Upper lobe of right lung (tissue), 1 donor: ENCODE data around the gene NUMA1. TPM values are rescaled to one million over a fixed set of nuclear protein-coding genes. Genes with fewer than 3 reads are reported as not detected.
A peak's percentile ranks its signal among the peaks of the same experiment; 100 is the strongest.

Experiments used
- ATAC-seq: fragments of 200-7000 bp; cut with Tn5 transposase; one replicate; pipeline ENCODE4 v1.9.1; 2020; ENCODE audit warnings: mild to moderate bottlenecking, moderate library complexity
- DNase-seq: peaks from one replicate; pipeline ENCODE4 v3.0.0-alpha.2; 2020
- H3K27ac ChIP-seq: fragments of 200-600 bp; one replicate; pipeline ENCODE4 v1.8.0; 2022
- H3K27me3 ChIP-seq: fragments of 200-600 bp; one replicate; pipeline ENCODE4 v1.8.0; 2022; ENCODE audit warnings: mild to moderate bottlenecking
- H3K36me3 ChIP-seq: fragments of 200-600 bp; one replicate; pipeline ENCODE4 v1.8.0; 2022
- H3K4me1 ChIP-seq: fragments of 200-600 bp; one replicate; pipeline ENCODE4 v1.8.0; 2022
- H3K4me3 ChIP-seq: fragments of 200-600 bp; one replicate; pipeline ENCODE4 v1.8.0; 2022; ENCODE audit warnings: mild to moderate bottlenecking
- H3K9me3 ChIP-seq: fragments of 200-600 bp; one replicate; pipeline ENCODE4 v1.8.0; 2022
- intact Hi-C: fragments of 100-400 bp; cut with DNase I; formaldehyde crosslinking; loops from one replicate; pipeline ENCODE4 v1.11.0; 2022
- total RNA-seq: library from RNA; stranded (reverse); fragmentation: NEBNext Ultra II Directional; extraction: Animal tissue kit (Norgen Biotek cat#: 25700); gene quantifications from one replicate; pipeline ENCODE4 v1.2.1, GENCODE V29; 2021
- TF ChIP-seq, protein P1 (sequence below): fragments of 200-600 bp; IDR thresholded peaks from one replicate; pipeline ENCODE4 v1.8.0; 2022; ENCODE audit warnings: antibody characterized with exemption
- donor health status: DM: no; HTN: yes; CAD: no; lungs with severe emphysema.

The NUMA1 gene
- total RNA-seq, 1 donor from 2014 or later, result 192 TPM

GRCh38 chr11:72037554-72038311, 42.6 kb downstream of the NUMA1 start:
- Histone ChIP-seq H3K4me1 (peaks cover 58% of the 10 kb centered on the region), H3K9me3 (no peaks in the 10 kb centered on the region), H3K27ac (peak overlapping the region; percentile 98), H3K36me3 (peaks cover 31% of the 10 kb centered on the region), H3K27me3 (no peaks in the 10 kb centered on the region), H3K4me3 (peak overlapping the region; percentile 68)
- TF ChIP-seq, protein P1, sequence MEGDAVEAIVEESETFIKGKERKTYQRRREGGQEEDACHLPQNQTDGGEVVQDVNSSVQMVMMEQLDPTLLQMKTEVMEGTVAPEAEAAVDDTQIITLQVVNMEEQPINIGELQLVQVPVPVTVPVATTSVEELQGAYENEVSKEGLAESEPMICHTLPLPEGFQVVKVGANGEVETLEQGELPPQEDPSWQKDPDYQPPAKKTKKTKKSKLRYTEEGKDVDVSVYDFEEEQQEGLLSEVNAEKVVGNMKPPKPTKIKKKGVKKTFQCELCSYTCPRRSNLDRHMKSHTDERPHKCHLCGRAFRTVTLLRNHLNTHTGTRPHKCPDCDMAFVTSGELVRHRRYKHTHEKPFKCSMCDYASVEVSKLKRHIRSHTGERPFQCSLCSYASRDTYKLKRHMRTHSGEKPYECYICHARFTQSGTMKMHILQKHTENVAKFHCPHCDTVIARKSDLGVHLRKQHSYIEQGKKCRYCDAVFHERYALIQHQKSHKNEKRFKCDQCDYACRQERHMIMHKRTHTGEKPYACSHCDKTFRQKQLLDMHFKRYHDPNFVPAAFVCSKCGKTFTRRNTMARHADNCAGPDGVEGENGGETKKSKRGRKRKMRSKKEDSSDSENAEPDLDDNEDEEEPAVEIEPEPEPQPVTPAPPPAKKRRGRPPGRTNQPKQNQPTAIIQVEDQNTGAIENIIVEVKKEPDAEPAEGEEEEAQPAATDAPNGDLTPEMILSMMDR, result no peak
- no peak for DNase-seq
- intact Hi-C loops, result no loop called here
- ATAC-seq, result no peak

DNA sequence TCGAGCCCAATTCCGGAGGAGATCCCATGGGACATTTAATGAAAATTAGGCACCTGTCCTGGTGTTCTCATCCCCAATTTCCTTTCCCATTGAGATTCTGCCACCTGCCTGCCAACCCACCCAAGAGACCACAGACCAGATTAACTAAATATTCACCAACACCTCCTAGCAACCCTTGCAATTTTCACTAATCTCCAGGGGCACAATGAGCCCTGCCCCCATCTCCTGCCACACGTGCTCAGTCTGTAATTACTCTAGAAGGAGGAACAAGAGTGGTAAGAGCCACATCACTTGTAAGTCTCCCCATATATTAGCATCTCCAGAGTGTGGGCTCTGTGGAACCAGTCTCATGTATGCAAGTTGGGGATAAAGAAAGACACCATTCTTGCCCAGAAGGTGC, 43.7 kb downstream of the NUMA1 start:
- H3K9me3 ChIP-seq, result no peaks in the 10 kb centered on the region
- peaks cover 54% of the 10 kb centered on the region for H3K4me1 ChIP-seq
- H3K27ac ChIP-seq, result no peak overlapping the region
- DNase-seq (no peak), ATAC-seq (no peak)
- H3K4me3 ChIP-seq, result no peak overlapping the region
- TF ChIP-seq, protein P1, result no peak
- intact Hi-C loops, result no loop called here
- no peaks in the 10 kb centered on the region for H3K27me3 ChIP-seq
- peaks cover 42% of the 10 kb centered on the region for H3K36me3 ChIP-seq

DNA sequence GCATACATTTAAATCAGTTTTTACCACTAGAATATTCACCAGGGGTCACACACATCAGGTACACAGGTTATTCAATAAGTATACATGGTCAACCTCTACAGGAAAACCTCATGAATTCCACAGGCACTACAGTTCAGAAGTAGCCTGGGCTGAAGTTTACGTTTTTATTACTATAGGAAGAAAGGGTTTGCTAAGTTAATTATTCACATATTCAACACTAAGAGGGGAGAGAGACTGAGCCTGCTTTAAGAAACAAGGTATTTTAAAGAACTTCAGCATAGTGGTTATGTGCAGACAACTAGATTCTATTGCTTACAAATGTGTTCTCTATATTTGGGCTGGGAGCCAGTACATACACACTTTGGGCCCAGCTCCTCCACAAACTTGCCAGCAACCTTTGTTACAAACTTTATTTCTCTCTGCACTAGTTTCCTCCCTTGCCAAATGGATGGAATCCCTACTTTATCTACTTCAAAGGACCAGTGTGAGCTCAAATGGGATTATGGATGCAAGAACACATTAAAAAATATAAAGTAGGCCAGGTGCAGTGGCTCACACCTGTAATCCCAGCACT, 49.8 kb downstream of the NUMA1 start:
- peaks cover 41% of the 10 kb centered on the region for H3K4me1 ChIP-seq
- no peaks in the 10 kb centered on the region for H3K9me3 ChIP-seq
- TF ChIP-seq, protein P1, result no peak
- no peak overlapping the region for H3K4me3 ChIP-seq
- no peak for ATAC-seq
- H3K27ac ChIP-seq, result no peak overlapping the region
- no peaks in the 10 kb centered on the region for H3K27me3 ChIP-seq
- intact Hi-C loops, result no loop called here
- H3K36me3 ChIP-seq, result peaks cover 94% of the 10 kb centered on the region
- no peak for DNase-seq

GRCh38 chr11:72026090-72026489, 54.3 kb downstream of the NUMA1 start:
- DNase-seq, result no peak
- H3K4me3 ChIP-seq, result no peak overlapping the region
- H3K36me3 ChIP-seq, result peaks cover 86% of the 10 kb centered on the region
- H3K4me1 ChIP-seq, result peaks cover 22% of the 10 kb centered on the region
- intact Hi-C loops, result loop anchor here (5.0 kb wide), 1 partner anchor 61 kb away; no protein-coding TSS in a partner anchor
- TF ChIP-seq, protein P1, result no peak
- no peaks in the 10 kb centered on the region for H3K9me3 ChIP-seq
- H3K27ac ChIP-seq, result no peak overlapping the region
- ATAC-seq, result no peak
- no peaks in the 10 kb centered on the region for H3K27me3 ChIP-seq

GRCh38 chr11:72024069-72024754, 56.1 kb downstream of the NUMA1 start:
- no peak overlapping the region for H3K4me3 ChIP-seq
- no peaks in the 10 kb centered on the region for H3K9me3 ChIP-seq
- intact Hi-C loops, result no loop called here
- DNase-seq (peak; percentile 7), ATAC-seq (no peak)
- H3K4me1 ChIP-seq, result peaks cover 13% of the 10 kb centered on the region
- H3K27me3 ChIP-seq, result no peaks in the 10 kb centered on the region
- H3K27ac ChIP-seq, result no peak overlapping the region
- TF ChIP-seq, protein P1, result no peak
- peaks cover 86% of the 10 kb centered on the region for H3K36me3 ChIP-seq
